Right atrium auricular region (tissue), 2 donors: ENCODE measurements around the gene IDE. TPM values are rescaled to one million over a fixed set of nuclear protein-coding genes. Genes with fewer than 3 reads are reported as not detected.
"Not testable (repeated sequence)": the region's sequence is repeated elsewhere in the genome, so short reads cannot be mapped to it uniquely, and the experiment has no call there.

ENCODE experiments used
- DNase-seq: peaks from one replicate; pipeline ENCODE4 v3.0.0-alpha.2; 2019; ENCODE audit warnings: low spot score
- H3K27ac ChIP-seq, 2 donors: fragments of 200-600 bp; sonication (generic); 1 replicate in 1 of 2; 2 replicates in 1 of 2; pipeline ENCODE4 v1.5.1; 2016 to 2019
- H3K27me3 ChIP-seq, 2 donors: fragments of 200-600 bp; sonication (generic); one replicate each; pipeline versions ENCODE4 v1.5.1 to v1.6.0; 2017 to 2019
- H3K36me3 ChIP-seq: fragments of 200-600 bp; sonication (generic); one replicate; pipeline ENCODE4 v1.5.1; 2016
- H3K4me1 ChIP-seq, 2 donors: fragments of 200-600 bp; sonication (generic); one replicate each; pipeline versions ENCODE4 v1.5.1 to v1.6.0; 2017 to 2019
- H3K4me3 ChIP-seq, 2 donors: fragments of 200-600 bp; sonication (generic); 1 replicate in 1 of 2; 2 replicates in 1 of 2; pipeline ENCODE4 v1.5.1; 2017 to 2019; ENCODE audit warnings: mild to moderate bottlenecking in 1 of 2, moderate library complexity in 1 of 2
- H3K9me3 ChIP-seq, 2 donors: fragments of 200-600 bp; sonication (generic); one replicate each; pipeline ENCODE4 v1.5.1; 2019
- total RNA-seq, 2 donors: library from RNA; depleted of rRNA; stranded (reverse); fragments of >200 nt; gene quantifications; one replicate each; pipeline ENCODE4 v1.1.0, GENCODE V29; 2016
- TF ChIP-seq, protein P1 (sequence below), 2 donors: fragments of 200-600 bp; sonication (generic); IDR thresholded peaks; one replicate each; pipeline ENCODE4 v1.5.1; 2019; ENCODE audit warnings: antibody characterized with exemption in 2 of 2

IDE gene
- total RNA-seq, 2 donors from 2014 or later: 20.3 to 36.0 TPM

DNA sequence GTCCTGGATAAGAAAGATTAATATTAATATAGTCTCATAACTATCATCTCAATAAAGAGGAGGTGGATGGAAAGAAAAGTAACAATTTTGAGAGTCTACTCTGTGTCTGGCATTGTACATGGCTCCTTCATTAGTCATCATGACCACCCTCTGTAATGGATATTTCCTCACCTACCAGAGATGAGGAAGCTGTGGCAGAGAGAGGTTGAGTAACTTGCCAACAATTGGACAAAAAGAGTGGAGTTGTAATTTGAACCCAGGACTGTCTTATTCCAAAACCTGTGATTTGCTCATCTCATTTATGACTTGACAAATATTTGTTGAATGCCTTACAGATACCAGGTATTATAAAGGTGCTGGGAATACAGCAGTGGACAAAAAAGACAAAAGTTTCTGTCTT is 2.1 kb upstream of the IDE start:
- TF ChIP-seq, protein P1, sequence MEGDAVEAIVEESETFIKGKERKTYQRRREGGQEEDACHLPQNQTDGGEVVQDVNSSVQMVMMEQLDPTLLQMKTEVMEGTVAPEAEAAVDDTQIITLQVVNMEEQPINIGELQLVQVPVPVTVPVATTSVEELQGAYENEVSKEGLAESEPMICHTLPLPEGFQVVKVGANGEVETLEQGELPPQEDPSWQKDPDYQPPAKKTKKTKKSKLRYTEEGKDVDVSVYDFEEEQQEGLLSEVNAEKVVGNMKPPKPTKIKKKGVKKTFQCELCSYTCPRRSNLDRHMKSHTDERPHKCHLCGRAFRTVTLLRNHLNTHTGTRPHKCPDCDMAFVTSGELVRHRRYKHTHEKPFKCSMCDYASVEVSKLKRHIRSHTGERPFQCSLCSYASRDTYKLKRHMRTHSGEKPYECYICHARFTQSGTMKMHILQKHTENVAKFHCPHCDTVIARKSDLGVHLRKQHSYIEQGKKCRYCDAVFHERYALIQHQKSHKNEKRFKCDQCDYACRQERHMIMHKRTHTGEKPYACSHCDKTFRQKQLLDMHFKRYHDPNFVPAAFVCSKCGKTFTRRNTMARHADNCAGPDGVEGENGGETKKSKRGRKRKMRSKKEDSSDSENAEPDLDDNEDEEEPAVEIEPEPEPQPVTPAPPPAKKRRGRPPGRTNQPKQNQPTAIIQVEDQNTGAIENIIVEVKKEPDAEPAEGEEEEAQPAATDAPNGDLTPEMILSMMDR (IDR thresholded peaks at IDR 0.05): no peak
- no peak for DNase-seq
- Histone ChIP-seq H3K36me3 (no peaks in the 10 kb centered on the region), H3K4me3 (no peak overlapping the region), H3K27me3 (no peaks in the 10 kb centered on the region), H3K27ac (no peak overlapping the region), H3K9me3 (no peaks in the 10 kb centered on the region), H3K4me1 (peaks cover 0 to 27% of the 10 kb centered on the region in 2 donors)

DNA sequence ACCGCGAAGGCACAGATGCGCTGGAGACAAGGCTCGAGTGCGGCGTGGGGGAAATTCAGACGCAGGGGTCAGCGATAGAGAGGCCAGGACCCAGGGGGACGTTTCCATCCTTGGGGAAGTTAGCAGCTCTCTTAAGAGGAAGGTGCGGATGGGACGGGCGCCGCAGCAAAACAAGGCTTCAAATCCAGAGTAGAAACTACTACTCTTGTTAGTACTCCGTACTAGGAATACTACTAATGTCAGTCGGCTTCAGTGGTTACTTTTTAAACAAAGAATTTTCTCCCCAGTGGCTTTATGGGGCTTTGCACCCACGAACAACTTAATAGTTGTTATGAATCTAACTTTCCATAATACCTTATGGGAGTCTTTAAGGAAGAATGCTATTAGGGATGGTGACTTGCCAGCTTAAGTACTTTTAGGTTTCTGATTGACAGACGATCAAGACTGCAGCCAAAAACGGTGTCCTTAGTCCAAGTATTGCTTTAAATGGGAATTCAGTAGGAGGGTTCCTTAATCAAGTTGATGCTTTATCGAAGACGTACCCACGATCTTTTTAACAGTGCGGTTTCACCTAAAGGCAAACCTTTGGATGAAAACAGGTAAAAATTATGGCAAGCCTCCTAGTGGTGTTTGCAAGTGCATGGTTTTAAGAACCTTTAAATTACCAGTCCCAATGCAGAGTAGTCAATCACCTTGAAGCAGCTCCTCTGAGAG is 812 bp upstream of the IDE start:
- TF ChIP-seq, protein P1 (IDR thresholded peaks at IDR 0.05): peak in 1 of 2 donors; percentile 27
- no peaks in the 10 kb centered on the region for H3K9me3 ChIP-seq

DNA sequence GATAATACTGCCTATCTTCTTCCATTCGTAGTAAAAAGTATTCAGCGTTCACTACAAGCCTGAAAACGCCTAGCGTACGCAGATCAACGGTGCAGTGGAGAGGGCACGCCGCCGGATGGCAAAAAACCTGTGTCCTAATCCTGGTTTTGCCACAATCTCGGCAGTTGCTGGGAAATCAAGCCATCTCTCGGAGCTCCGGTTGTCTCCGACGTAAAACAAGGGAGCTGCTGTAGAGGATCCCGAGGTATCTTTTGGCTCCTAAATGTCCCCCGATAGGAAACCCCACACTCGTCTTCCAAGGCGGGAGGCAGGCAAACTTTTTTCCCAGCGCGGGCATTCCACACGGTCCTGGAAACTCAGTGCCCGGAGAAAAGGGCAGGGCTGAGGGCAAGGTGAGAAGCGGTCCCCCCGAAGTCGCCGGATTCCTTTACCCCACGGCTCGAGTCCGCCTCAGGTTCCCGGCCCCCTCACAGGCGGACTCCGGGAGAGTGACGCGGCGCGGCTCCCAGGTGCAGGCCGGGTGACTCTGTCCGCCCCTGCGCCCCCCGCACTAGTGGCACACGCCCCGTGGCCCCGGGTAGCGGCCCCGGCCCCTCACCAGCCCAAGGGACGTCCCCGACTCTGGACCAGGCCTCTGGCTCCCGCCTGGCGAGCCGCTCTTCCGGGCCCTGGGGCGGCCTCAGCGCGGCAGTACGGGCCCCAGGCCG is 649 bp downstream of the IDE start:
- H3K27me3 ChIP-seq: no peaks in the 10 kb centered on the region
- H3K36me3 ChIP-seq: no peaks in the 10 kb centered on the region
- TF ChIP-seq, protein P1 (IDR thresholded peaks at IDR 0.05): no peak
- DNase-seq: no peak
- peak overlapping the region; percentile 83 to 95 for H3K4me3 ChIP-seq
- H3K4me1 ChIP-seq: peaks cover 0 to 33% of the 10 kb centered on the region in 2 donors
- no peaks in the 10 kb centered on the region for H3K9me3 ChIP-seq
- peak overlapping the region; percentile 91 to 93 for H3K27ac ChIP-seq

More for the DNA sequence above, 812 bp upstream of the IDE start:
- Histone ChIP-seq H3K27me3 (no peaks in the 10 kb centered on the region), H3K27ac (peak overlapping the region; percentile 91 to 93), H3K36me3 (no peaks in the 10 kb centered on the region), H3K4me1 (peaks cover 0 to 27% of the 10 kb centered on the region in 2 donors), H3K4me3 (peak overlapping the region; percentile 83 to 95)
- DNase-seq: no peak

DNA sequence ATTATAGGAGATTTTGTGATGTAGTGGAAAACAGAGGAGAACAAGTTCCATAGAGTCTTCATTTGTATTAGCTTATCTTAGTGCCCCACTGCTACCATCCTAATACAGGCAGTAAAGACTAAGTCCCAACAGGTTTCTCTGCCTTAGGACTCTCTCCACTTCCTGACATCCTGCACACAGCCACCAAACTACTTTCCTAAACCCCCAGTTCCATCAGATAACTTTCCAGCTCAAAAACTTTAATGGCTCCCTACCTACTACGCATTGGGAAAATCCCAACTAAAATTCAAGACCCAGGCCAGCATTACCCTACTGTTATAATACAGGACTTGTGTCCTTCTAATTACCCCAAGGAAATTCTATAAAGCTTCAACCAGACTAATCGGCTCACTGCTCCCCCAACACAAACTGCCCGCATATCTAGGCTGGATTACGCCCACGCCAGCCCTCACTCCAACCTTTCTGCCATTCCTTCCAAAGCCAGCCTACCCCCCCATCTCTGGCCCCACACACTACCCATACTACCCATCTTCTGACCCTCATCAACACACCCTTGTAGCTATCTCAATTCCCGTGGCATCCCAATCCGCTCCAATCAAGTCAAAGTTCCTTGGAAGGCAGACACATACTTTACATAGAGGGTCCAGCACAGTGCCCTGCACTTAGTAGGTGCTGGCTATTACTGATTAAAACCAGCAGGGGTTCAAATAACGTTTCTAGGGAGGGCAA is 1.4 kb downstream of the IDE start:
- H3K4me1 ChIP-seq: peaks cover 0 to 33% of the 10 kb centered on the region in 2 donors
- DNase-seq: no peak
- no peaks in the 10 kb centered on the region for H3K27me3 ChIP-seq
- peak overlapping the region; percentile 83 to 95 for H3K4me3 ChIP-seq
- TF ChIP-seq, protein P1 (IDR thresholded peaks at IDR 0.05): no peak
- H3K27ac ChIP-seq: peak overlapping the region; percentile 91 to 93
- H3K9me3 ChIP-seq: no peaks in the 10 kb centered on the region
- no peaks in the 10 kb centered on the region for H3K36me3 ChIP-seq

DNA sequence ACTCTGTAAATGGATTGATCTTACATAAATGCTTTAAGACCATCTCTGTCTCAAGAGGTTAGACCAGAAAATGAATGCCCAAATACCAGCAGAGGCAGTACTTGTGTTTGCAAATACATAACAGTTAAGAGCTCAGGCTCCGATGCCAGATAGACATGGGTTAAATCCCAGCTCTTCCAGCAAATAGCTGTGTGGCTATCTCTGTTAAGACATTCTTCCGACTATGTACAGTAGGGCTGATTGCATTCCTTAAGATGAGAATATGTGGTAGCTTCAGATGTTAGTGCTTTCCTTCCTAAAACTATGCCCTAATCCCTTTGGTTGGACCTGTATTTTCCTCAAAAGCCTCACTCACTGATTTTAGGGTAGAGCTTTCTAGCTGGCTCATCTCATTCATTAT is 2.2 kb downstream of the IDE start:
- Histone ChIP-seq H3K4me1 (peaks cover 0 to 33% of the 10 kb centered on the region in 2 donors), H3K36me3 (no peaks in the 10 kb centered on the region), H3K27ac (no peak overlapping the region), H3K27me3 (no peaks in the 10 kb centered on the region), H3K9me3 (no peaks in the 10 kb centered on the region), H3K4me3 (no peak overlapping the region)
- DNase-seq: no peak
- TF ChIP-seq, protein P1 (IDR thresholded peaks at IDR 0.05): no peak

DNA sequence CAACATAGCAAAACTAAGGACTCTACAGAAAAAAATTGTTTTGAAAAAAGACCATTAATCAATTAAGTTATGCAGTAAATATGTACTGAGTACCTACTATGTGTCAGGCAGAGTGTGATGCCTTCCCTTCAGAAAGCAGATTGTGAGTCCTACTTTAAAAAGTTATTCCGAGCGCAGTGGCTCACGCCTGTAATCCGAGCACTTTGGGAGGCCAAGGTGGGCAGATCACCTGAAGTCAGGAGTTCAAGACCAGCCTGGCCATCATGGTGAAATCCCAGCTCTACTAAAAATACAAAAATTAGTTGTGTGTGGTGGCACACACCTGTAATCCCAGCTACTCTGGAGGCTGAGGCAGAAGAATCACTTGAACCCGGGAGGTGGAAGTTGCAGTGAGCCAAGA is 4.2 kb downstream of the IDE start:
- not testable (repeated sequence) for H3K4me3 ChIP-seq, H3K9me3 ChIP-seq, DNase-seq, H3K27me3 ChIP-seq, H3K36me3 ChIP-seq, H3K27ac ChIP-seq
- H3K4me1 ChIP-seq: peaks cover 0 to 29% of the 10 kb centered on the region in 2 donors
